Raji (cell line): ENCODE results near the gene FADS2.

Experiments
- POLR2A ChIP-seq: IDR thresholded peaks from 2 replicates; pipeline ENCODE4 v1.6.1; 2011; ENCODE audit warnings: low read depth, low read length, control low read depth; ENCODE audit not compliant: insufficient read depth

Gene FADS2

GRCh38 chr11:61916737-61917333, 88.7 kb downstream of the FADS2 start:
- TF ChIP-seq POLR2A = no peak
